ENCODE data around the gene ADPRH. TPM values are rescaled to one million over a fixed set of nuclear protein-coding genes. Genes with fewer than 3 reads are reported as not detected.

Gene ADPRH
- total and polyA plus RNA-seq, 2 experiments from 2014 or later = 3.6 to 4.8 TPM

DNA sequence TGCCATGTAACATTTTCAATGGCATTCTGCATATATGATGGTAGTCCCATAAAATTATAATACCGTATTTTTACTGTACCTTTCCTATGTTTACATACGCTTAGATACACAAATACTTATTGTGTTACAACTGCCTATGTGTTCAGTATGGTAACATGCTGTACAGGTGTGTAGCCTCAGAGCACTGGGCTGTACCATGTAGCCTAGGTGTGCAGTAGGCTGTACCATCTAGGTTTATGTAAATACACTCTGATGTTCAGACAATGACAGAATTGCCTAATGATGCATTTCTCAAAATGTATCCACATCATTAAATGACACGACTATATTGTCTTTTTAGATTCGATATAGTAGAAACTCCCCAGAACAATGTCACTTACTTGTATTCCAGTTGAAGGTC is 42.5 kb upstream of the ADPRH start:
- no peaks in the 10 kb centered on the region for H3K4me1 ChIP-seq (ENCODE audit: low read depth)
- DNase-seq (ENCODE audit: low read depth in 1 of 2, low spot score in 1 of 2) = no peak
- H3K27me3 ChIP-seq = no peaks in the 10 kb centered on the region
- H3K4me3 ChIP-seq = no peak overlapping the region
- H3K27ac ChIP-seq = no peak overlapping the region
- no peaks in the 10 kb centered on the region for H3K36me3 ChIP-seq
- H3K9me3 ChIP-seq (ENCODE audit: low read depth) = no peaks in the 10 kb centered on the region
- TF ChIP-seq, protein P1, sequence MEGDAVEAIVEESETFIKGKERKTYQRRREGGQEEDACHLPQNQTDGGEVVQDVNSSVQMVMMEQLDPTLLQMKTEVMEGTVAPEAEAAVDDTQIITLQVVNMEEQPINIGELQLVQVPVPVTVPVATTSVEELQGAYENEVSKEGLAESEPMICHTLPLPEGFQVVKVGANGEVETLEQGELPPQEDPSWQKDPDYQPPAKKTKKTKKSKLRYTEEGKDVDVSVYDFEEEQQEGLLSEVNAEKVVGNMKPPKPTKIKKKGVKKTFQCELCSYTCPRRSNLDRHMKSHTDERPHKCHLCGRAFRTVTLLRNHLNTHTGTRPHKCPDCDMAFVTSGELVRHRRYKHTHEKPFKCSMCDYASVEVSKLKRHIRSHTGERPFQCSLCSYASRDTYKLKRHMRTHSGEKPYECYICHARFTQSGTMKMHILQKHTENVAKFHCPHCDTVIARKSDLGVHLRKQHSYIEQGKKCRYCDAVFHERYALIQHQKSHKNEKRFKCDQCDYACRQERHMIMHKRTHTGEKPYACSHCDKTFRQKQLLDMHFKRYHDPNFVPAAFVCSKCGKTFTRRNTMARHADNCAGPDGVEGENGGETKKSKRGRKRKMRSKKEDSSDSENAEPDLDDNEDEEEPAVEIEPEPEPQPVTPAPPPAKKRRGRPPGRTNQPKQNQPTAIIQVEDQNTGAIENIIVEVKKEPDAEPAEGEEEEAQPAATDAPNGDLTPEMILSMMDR (IDR thresholded peaks at IDR 0.05; ENCODE audit: low read depth, low read length) = no peak

DNA sequence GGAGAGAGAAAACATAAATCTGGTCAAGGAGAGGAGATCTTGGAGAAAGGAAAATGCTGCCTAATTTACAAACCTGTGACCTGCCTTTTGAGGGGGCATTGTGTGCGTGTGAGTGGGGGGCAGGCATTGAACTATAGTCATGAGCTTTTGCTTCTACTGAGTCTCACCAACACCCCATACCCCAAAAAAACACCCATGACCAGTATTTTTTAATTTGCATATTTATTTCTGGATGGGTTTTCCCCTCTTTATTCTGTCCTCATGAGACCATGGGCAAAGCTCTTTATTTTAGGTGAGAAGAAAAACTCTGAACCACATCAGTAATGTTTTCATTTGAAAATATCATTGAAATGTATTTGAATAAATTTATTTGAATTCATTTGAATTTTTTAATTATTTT is 40.5 kb upstream of the ADPRH start:
- Histone ChIP-seq H3K36me3 (no peaks in the 10 kb centered on the region), H3K4me1 (ENCODE audit: low read depth) (no peaks in the 10 kb centered on the region), H3K27me3 (no peaks in the 10 kb centered on the region), H3K4me3 (no peak overlapping the region), H3K9me3 (ENCODE audit: low read depth) (no peaks in the 10 kb centered on the region), H3K27ac (no peak overlapping the region)
- TF ChIP-seq, protein P1 (IDR thresholded peaks at IDR 0.05; ENCODE audit: low read depth, low read length) = no peak
- no peak for DNase-seq (ENCODE audit: low read depth in 1 of 2, low spot score in 1 of 2)

DNA sequence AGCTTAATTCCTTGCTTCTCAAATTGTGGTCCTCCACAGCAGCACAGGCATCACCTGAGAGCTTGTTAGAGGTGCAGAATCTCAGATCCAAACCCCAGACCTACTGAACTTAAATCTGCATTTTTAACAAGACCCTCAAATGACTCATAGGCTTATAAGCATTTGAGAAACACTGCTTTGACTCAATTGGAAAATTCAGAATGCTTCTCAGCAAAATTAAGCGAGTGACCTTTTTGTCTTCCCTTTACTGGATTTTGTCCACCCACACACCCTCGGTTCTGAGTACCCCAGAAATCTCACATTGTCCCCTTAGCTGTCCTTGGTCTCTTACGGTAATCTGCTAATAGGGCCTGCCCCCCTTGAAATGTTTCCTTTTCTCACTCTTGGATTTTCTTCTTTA is 37.7 kb upstream of the ADPRH start:
- Histone ChIP-seq H3K27me3 (no peaks in the 10 kb centered on the region), H3K9me3 (ENCODE audit: low read depth) (no peaks in the 10 kb centered on the region), H3K27ac (no peak overlapping the region), H3K4me1 (ENCODE audit: low read depth) (no peaks in the 10 kb centered on the region), H3K4me3 (no peak overlapping the region), H3K36me3 (no peaks in the 10 kb centered on the region)
- TF ChIP-seq, protein P1 (IDR thresholded peaks at IDR 0.05; ENCODE audit: low read depth, low read length) = no peak
- no peak for DNase-seq (ENCODE audit: low read depth in 1 of 2, low spot score in 1 of 2)

DNA sequence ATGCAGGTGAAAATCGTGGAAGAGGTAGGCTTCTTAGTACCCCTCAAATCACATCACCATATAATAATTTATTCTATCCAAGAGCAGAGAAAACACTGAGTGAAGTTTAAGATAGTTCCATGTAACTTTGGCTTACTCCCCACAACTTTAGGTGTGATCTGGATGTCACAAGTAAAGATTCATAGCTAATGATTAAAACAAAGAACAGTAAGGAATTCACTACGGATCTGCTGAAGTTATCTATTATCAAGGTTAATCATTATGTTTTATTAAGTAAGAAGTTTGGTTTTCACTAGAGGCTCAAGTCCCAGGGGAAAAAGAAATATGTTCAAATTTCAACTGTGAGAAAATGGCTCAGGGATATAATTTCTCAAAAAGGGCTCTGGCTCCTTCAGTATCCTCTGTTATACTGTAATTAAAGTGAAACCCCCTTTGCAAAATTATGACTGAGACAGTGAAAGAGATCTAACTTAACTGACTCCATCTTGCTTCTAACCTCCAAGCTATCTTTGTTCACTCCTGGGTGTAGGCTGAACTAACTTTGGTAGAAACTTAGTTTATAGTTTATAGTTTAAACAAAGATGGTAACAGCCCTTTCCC is 37.0 kb upstream of the ADPRH start:
- TF ChIP-seq, protein P1 (IDR thresholded peaks at IDR 0.05; ENCODE audit: low read depth, low read length) = no peak
- Histone ChIP-seq H3K27me3 (no peaks in the 10 kb centered on the region), H3K36me3 (no peaks in the 10 kb centered on the region), H3K4me1 (ENCODE audit: low read depth) (no peaks in the 10 kb centered on the region), H3K9me3 (ENCODE audit: low read depth) (no peaks in the 10 kb centered on the region), H3K4me3 (no peak overlapping the region), H3K27ac (no peak overlapping the region)
- no peak for DNase-seq (ENCODE audit: low read depth in 1 of 2, low spot score in 1 of 2)

- Histone ChIP-seq H3K36me3 (no peaks in the 10 kb centered on the region), H3K9me3 (ENCODE audit: low read depth) (no peaks in the 10 kb centered on the region), H3K4me3 (no peak overlapping the region), H3K27me3 (no peaks in the 10 kb centered on the region), H3K27ac (no peak overlapping the region), H3K4me1 (ENCODE audit: low read depth) (no peaks in the 10 kb centered on the region)
- TF ChIP-seq, protein P1 (IDR thresholded peaks at IDR 0.05; ENCODE audit: low read depth, low read length) = no peak
- no peak for DNase-seq (ENCODE audit: low read depth in 1 of 2, low spot score in 1 of 2)
These were observed 36.1 kb upstream of the ADPRH start for GRCh38 chr3:119543147-119543546.
